GM19025 (cell line): ENCODE data around the gene STPG4.

Experiments
- ATAC-seq: cut with Tn5 transposase; IDR thresholded peaks from one replicate; pipeline ENCODE4 v1.9.1; 2021; ENCODE audit warnings: mild to moderate bottlenecking, low read depth, moderate library complexity; ENCODE audit not compliant: unreplicated experiment

Gene STPG4

DNA sequence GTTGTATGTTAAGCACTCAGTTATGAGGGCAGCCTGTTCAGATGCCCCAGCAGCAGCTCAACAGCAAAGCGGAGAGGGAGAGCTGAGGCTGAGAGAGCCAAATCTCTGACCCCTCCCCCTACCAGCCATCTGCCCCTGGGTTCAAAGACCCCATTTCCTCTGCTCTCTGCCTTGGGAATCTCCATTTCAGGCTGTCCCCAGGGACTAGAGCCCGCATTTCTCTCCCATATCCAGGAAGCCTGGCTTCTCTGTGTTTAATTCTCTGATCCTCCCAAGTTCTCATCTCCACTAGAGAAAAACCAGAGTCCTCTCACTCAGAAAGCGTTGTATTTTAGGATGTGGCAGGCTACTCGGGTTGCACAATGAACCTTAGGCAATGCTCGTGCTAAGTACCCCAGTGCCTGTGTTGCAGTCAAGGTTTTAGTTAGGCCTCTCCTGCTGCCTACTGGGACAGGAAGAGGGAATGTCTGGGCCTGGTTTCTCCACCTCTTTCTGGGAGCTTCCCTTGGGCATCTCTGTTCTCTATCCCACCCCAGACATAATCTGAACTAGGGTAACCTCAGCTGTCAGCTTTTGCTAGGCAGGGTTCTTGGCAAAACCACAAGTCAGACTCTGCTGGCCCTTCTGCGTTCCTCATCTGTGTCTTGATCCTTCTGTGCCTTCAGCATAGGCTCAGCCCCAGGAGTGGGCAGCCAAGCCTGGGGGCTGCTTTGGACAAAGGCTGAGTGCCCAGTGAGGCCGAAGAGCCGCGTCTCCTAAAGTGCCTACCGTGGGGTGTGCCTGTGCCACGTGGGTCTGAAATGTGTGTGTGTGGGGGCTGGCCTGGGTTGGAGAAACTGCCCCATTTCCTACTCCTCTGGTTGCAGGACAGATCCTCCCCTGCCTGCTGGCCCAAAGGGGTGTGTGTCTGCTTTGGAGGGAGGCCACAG, 96.8 kb downstream of the STPG4 start:
- no peak for ATAC-seq

DNA sequence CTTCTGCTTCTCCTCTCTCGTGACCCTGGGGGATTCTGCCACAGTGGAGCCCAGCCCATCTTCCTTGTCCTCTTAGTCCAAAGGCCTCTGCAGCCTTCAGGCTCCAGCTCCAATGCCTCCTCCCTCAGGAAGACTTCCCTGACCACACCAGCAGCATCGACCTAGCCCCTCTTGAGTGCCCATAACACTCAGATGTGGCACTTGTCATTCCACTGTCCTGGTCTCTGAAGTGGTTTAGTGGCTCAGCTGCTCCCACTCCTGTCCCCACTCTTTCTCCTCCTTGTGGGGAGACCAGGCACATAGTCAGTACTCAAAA, 97.5 kb downstream of the STPG4 start:
- no peak for ATAC-seq

DNA sequence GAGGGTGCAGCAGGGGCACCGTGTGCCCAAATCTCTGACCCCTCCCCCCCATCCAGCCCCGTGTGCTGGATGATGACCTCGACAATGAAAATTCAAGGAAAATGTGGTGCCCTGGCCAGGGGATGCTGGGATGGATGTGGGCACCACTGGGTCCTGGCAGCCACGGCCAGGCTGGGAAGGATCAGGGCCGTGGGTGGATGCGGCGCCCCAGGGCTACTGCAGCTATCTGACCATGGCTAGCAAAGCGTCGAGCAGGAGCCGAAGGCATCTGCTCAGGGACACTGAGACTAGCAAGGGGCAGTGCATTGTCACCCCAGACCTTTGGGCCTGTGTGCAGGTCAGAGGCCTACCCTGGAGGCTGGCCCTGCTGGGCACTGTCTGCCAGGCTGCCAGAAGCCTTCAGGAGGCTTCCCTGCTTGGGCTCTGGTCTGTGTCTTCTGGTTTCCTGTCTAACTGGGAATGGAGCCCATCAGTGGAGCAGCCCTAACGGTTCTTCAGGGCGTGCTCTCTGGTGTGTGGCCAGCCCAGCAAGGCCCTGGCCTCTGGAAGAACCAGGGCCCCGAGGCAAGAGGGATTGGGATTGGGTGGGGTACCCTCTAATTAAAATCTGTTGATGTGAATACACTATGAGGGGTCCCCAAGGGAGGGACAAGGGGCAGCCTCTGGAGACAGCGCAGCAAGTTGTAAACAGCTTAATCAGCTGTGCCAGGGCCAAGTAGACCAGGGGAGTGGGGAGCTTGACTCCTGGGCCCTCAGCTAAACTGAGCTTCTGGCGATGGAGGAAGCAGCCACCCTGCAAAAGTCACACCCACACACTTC, 98.0 kb downstream of the STPG4 start:
- ATAC-seq = no peak

GRCh38 chr2:47056374-47056773, 98.7 kb downstream of the STPG4 start:
- no peak for ATAC-seq

- no peak for ATAC-seq
Measured at GRCh38 chr2:47054868-47055267, 100.2 kb downstream of the STPG4 start.

GRCh38 chr2:47054036-47054555, 101.0 kb downstream of the STPG4 start:
- ATAC-seq = no peak

GRCh38 chr2:47052847-47053246, 102.3 kb downstream of the STPG4 start:
- ATAC-seq = no peak

DNA sequence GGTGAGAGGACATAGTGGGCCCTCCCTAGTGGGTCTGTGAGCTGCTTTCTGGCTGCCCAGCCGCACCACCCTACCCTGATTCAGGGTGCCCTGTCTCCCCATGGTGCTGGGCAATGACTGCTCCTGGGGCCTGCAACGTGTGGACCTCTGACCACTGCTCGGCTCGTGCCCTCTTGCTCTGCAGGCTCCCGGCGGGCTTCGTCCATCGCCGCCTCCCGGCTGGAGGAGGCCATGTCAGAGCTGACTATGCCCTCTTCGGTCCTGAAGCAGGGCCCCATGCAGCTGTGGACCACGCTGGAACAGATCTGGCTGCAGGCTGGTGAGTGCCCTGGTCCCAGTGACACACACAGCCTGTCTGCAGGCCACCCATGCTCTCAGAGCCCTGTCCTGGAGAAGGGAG, 103.5 kb downstream of the STPG4 start:
- ATAC-seq = no peak

- no peak for ATAC-seq
Measured at GRCh38 chr2:47050762-47051161, 104.3 kb downstream of the STPG4 start.

GRCh38 chr2:47050021-47050760, 104.9 kb downstream of the STPG4 start:
- no peak for ATAC-seq

DNA sequence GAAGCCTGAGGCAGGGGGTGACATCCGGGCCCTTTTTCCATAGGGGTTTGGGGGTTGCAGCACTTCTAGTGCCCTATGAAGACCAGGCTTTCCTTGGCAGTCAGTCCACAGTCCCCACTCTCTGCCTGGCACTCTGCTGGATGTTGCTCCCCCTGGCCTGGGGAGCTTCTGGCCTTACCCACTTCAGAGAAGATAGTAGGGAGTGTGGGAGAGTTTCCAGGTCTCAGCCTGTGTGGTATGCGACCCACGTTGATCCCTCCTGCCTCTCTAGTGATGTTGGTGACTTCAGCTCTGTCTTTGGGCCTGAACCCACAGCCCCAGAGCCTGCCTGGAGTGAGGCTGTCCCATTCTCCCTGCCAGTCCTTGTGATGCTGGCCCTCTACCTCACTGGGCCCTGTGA, 105.6 kb downstream of the STPG4 start:
- ATAC-seq = no peak

DNA sequence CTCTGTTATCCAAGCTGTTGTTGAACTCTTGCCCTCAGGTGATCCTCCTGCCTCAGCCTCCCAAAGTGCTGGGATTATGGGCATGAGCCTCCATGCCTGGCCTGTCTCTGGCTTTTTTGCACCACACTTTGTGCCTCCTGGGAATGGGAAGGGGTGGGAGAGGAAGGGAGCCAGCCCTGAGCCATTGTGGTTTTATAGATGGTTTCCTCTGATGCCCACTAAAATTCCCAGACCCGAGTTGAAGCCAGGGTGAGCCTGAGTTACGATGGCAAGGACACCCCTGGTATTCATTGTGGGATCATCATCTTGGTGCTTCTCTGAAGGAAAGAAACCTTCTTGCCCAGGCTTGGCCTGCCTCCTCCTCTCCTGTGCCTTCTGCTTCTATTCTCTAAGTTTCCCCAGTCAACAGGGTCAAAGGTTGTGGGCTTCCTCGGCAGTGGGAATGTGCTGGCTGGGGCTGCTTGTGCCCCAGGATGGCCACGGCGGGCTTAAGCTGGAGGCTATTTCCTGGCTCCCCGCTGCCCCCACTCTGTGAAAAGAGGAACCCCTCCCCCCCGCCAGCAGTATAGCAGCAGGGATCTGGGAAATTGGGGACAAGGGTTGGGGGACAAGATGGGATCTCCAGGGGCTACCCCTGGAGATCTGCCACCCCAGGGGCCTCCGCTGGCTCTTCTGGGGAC, 106.2 kb downstream of the STPG4 start:
- ATAC-seq = no peak

DNA sequence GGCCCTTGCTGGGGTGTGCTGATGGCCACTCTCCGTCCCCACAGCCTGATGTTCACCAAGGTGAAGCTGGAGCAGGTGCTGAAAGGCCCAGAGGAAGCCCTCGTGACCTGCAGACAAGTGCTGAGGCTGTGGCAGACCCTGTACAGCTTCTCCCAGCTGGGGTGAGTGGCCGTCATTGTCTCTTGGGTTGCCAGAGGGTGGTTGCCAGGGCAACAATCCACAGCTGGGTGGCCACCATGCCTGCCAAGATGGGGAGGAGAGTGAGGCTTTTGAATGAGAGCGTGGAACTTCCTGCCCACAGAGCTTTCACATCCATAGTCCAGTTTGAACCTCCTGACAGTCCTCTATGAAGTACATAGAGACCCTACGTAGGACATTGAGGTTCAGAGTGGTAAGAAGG, 108.8 kb downstream of the STPG4 start:
- no peak for ATAC-seq

DNA sequence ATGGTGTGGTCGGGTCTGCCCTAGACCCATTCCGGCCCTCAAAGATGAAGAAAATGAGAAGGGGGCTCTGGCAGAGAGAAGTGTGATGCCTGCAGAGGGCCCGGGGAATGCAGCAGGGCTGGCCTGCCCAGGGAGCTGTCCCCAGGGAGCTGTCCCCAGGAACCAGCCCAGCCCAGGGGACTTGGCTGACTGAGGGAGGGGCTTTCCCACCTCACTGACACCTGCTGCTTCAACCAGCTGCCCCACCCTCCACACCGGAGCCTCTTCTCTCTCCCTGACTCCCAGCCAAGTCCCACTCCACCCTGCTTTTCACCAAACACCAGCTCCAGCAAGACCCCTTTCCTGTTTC, 111.2 kb downstream of the STPG4 start:
- ATAC-seq = no peak

- ATAC-seq = no peak
Measured at GRCh38 chr2:47043142-47043890, 111.8 kb downstream of the STPG4 start.

GRCh38 chr2:47041891-47042684, 113.0 kb downstream of the STPG4 start:
- ATAC-seq = no peak

GRCh38 chr2:47041063-47041462, 114.0 kb downstream of the STPG4 start:
- no peak for ATAC-seq

- no peak for ATAC-seq
Measured at GRCh38 chr2:47040651-47041050, 114.5 kb downstream of the STPG4 start.
